BJ (cell line): ENCODE results near the gene PDE12. TPM values are rescaled to one million over a fixed set of nuclear protein-coding genes. Genes with fewer than 3 reads are reported as not detected.

Experiments
- CTCF ChIA-PET: fragments of 350-600 bp; formaldehyde crosslinking; extraction: SDS; loops from one replicate; lab custom pipeline; 2021; ENCODE audit warnings: antibody characterized with exemption, inconsistent platforms; lab: Yijun Ruan, JAX
- POLR2A ChIA-PET: fragments of 300-600 bp; sonication (Branson Sonifier 250); formaldehyde crosslinking; extraction: SDS; loops from one replicate; lab custom pipeline; 2021; ENCODE audit warnings: antibody characterized with exemption; lab: Charles Lee
- DNase-seq: peaks from one replicate; pipeline ENCODE4 v3.0.0-alpha.2; 2011; ENCODE audit warnings: low read depth
- H3K27me3 ChIP-seq: 2 replicates; pipeline ENCODE4 v1.6.0; 2011; ENCODE audit warnings: low read length; ENCODE audit not compliant: control insufficient read depth, insufficient read depth
- H3K36me3 ChIP-seq: 2 replicates; pipeline ENCODE4 v1.5.1; 2011; ENCODE audit warnings: low read length; ENCODE audit not compliant: control insufficient read depth, insufficient read depth
- H3K4me3 ChIP-seq: 2 replicates; pipeline ENCODE4 v1.5.1; 2011; ENCODE audit warnings: low read depth, mild to moderate bottlenecking, control low read depth, low read length
- CTCF ChIP-seq: IDR thresholded peaks from 2 replicates; pipeline ENCODE4 v1.5.1; 2011; ENCODE audit warnings: low read depth, mild to moderate bottlenecking, control low read depth, inconsistent platforms, low read length, moderate library complexity; ENCODE audit not compliant: insufficient read depth
- polyA minus RNA-seq: library from RNA; depleted of rRNA, polyadenylated mRNA; stranded (reverse); fragments of >200 nt; gene quantifications from 2 replicates; pipeline ENCODE4 v1.2.3, GENCODE V29; 2011; rRNA and poly(A)+ RNA removed
- polyA plus RNA-seq: library from polyadenylated mRNA; depleted of rRNA; stranded (reverse); fragments of >200 nt; gene quantifications from 2 replicates; pipeline ENCODE4 v1.2.3, GENCODE V29; 2011; rRNA removed

The PDE12 gene
- polyA plus RNA-seq, result 9.6 and 10.4 TPM in 2 replicates
- 22.7 and 30.5 TPM in 2 replicates for polyA minus RNA-seq

- Histone ChIP-seq H3K36me3 (no peaks in the 10 kb centered on the region), H3K27me3 (no peaks in the 10 kb centered on the region), H3K4me3 (peak within 1 kb of the TSS; percentile 77)
- POLR2A ChIA-PET, result interaction anchor here (0.6 kb wide), 1 partner anchor 873 kb away, joined by 9 read pairs; no protein-coding TSS in a partner anchor
- CTCF ChIA-PET, result interaction anchor here (0.6 to 1.1 kb wide), 3 partner anchors 297 to 450 kb away, joined by 3 to 4 read pairs (median 3); no protein-coding TSS in a partner anchor
- TF ChIP-seq CTCF, result no peak
- peak; percentile 55 for DNase-seq
Measured at GRCh38 chr3:57555738-57556458, at the start of gene PDE12. Gene PDE12, plus strand, starts transcription at chr3:57556274. Its CDS starts 106 bp downstream, at chr3:57556380.

- CTCF ChIA-PET, result no interaction called here
- DNase-seq, result no peak
- H3K4me3 ChIP-seq, result no peak overlapping the region
- POLR2A ChIA-PET, result no interaction called here
- no peak for TF ChIP-seq CTCF
- H3K36me3 ChIP-seq, result no peaks in the 10 kb centered on the region
- H3K27me3 ChIP-seq, result no peaks in the 10 kb centered on the region
Measured at GRCh38 chr3:57512166-57512565, 43.9 kb upstream of the PDE12 start.

- no peak for TF ChIP-seq CTCF
- no peak overlapping the region for H3K4me3 ChIP-seq
- no peaks in the 10 kb centered on the region for H3K27me3 ChIP-seq
- no peak for DNase-seq
- H3K36me3 ChIP-seq, result no peaks in the 10 kb centered on the region
- POLR2A ChIA-PET, result no interaction called here
- CTCF ChIA-PET, result interaction anchor here (0.6 to 1.3 kb wide), 3 partner anchors 20 to 338 kb away, joined by 3 read pairs; no protein-coding TSS in a partner anchor
Measured at GRCh38 chr3:57518276-57518915, 37.7 kb upstream of the PDE12 start.

GRCh38 chr3:57530071-57530608, 25.9 kb upstream of the PDE12 start:
- no peak for TF ChIP-seq CTCF
- POLR2A ChIA-PET, result no interaction called here
- Histone ChIP-seq H3K36me3 (no peaks in the 10 kb centered on the region), H3K27me3 (no peaks in the 10 kb centered on the region), H3K4me3 (no peak overlapping the region)
- CTCF ChIA-PET, result interaction anchor here (0.9 kb wide), 1 partner anchor 13 kb away, joined by 3 read pairs; no protein-coding TSS in a partner anchor
- no peak for DNase-seq

- Histone ChIP-seq H3K4me3 (no peak overlapping the region), H3K36me3 (no peaks in the 10 kb centered on the region), H3K27me3 (no peaks in the 10 kb centered on the region)
- ChIA-PET POLR2A (no interaction called here), CTCF (no interaction called here)
- no peak for DNase-seq
- no peak for TF ChIP-seq CTCF
Measured at GRCh38 chr3:57538465-57538864, 17.6 kb upstream of the PDE12 start.
